ENCODE data around the gene ZFHX3.

ZFHX3 gene

DNA sequence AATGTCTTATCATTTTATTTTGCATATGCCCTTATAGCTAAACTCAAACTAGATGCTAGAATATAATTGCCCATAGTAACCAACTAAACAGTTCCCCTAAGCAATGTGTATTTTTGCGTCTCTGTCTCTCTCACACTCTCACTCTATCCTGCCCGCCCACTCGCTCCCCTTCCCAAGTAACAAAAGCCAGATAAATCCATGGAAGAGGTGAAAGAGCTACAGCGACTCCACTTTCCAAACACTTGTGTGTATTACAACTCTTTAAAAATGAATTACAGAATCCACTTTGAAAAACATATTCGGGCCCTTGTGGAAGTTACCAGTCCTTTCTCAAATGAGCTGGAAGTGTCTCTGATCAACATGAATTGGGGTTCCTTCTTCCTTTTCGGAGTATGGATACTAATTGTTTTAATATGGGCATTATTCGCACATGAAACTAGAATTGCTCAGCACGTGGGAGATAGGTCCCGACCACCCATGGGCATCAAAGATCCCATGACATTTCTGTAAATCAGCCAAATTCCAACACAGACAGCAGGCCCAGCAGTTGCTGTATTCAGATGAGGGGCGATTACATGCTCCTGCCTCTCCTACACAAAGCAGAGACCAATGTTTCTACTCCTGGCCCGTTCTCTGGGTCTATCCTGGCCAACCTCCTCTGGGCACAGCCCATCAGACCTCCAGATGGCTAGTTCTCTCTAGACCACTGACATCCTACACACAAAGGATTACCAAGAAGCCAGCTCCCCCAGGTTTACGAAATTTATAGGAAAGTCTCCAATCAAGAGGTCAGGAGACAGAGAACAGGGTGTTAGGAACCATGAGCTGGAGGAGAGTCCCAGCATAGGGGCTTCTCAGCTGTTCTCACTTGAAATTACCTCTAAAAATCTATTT, 121.5 kb downstream of the ZFHX3 start:
- no peak for ATAC-seq

DNA sequence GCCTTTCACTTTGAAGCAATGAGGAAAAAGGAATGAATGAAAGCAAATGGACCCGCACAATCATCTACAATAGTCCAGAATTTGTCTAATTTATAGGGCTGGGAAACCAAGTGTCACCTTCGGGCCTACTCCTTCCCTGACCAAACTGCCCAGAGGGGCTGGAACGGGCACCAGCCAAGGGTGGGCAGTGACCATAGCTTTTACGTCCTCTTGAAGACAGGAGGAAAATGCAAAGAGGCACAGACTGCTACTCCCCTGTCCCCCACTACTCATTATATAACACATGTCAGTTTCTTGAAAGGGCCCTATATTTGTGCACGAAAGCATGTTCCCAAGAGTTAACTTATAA, 122.3 kb downstream of the ZFHX3 start:
- no peak for ATAC-seq

DNA sequence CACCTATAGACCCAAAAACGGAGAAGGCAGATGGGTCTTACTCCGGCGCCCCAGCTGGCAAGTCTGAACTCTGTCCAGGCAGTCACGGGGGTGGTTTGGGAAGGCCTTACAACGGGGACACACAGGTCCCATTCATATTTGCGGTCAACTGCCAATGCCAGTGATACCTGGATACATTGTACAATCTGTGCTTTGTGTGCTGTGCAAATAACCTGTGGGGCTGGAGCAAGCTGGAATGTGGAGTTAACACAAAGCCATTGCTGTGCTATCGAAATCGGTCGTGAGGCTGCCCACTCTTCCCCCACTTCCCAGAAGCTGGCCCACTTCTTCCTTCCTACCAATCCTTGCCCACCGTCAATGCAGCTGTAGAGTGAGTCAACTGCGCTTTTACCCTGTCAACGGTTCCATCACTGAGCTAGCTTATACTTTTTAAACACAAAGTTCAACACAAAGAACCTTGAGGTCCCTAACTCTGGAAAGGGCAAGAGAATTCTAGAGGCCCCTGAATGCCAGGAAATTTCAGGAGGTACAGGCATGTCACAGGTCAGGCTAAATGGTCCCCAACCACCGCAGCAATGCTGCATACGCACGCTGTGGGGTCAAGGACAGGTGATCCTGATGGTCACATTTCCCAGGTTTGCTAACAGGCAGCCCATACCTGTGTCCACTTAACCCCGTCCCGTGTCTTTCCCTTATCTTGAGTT, 122.8 kb downstream of the ZFHX3 start:
- ATAC-seq = no peak

- no peak for ATAC-seq
Observed at GRCh38 chr16:72924537-72924926, 123.4 kb downstream of the ZFHX3 start.

GRCh38 chr16:72923757-72924156, 124.2 kb downstream of the ZFHX3 start:
- ATAC-seq = no peak

- ATAC-seq = no peak
Observed at GRCh38 chr16:72922714-72923113, 125.2 kb downstream of the ZFHX3 start.

- ATAC-seq = no peak
Observed at GRCh38 chr16:72921620-72922019, 126.3 kb downstream of the ZFHX3 start.

GRCh38 chr16:72921106-72921505, 126.8 kb downstream of the ZFHX3 start:
- no peak for ATAC-seq

DNA sequence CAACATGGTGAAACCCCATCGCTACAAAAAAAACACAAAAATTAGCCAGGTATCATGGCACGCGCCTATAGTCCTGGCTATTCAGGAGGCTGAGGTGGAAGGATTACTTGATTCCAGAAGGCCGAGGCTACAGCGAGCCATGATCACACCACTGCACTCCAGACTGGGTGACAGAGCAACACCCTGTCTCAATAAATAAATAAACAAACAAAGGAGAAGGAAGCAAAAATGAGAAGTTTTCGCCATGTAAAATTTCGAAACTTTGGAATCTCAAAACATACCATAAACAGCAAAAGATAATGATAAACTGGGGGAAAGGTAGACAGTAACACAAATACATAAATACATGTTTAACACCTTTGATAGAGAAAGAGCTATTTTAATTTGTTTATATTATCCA, 130.9 kb downstream of the ZFHX3 start:
- no peak for ATAC-seq

DNA sequence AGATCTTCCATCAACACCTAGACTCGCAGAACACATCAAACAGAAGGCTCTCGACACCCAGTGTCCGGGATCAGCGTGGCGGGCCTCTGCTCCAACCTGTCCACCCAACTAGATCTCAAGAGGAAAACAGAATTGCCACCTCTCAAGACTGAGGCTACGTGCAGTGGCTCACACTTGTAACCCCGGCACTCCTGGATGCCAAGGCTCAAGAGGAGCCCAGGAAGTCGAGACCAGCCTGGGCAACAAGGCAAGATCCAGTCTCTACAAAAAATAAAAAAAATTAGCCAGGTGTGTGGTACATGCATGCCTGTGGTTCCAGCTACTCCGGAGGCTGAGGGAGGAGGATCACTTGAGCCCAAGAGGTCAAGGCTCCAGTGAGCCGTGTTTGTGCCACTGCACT, 132.6 kb downstream of the ZFHX3 start:
- no peak for ATAC-seq

GRCh38 chr16:72913551-72913950, 134.4 kb downstream of the ZFHX3 start:
- ATAC-seq = no peak

DNA sequence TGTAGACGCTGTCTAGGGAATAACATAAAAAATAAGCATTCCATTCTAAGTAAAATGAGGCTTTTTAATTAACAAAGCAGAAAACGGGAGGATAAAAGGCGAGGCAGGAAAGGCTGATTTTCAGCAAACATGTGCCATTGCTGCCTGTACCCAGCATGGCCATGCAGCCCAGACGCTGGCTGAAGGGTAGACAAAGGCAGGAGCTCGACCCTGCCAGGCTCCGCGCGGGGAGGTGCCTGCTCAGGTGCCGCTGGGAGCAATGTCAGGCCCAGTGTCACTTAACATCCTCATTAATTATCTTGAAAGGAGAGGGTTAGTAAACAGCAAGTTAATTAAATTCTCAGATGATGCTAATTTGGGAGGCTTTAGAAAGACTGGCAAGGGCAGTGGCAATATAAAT, 136.0 kb downstream of the ZFHX3 start:
- ATAC-seq = no peak

DNA sequence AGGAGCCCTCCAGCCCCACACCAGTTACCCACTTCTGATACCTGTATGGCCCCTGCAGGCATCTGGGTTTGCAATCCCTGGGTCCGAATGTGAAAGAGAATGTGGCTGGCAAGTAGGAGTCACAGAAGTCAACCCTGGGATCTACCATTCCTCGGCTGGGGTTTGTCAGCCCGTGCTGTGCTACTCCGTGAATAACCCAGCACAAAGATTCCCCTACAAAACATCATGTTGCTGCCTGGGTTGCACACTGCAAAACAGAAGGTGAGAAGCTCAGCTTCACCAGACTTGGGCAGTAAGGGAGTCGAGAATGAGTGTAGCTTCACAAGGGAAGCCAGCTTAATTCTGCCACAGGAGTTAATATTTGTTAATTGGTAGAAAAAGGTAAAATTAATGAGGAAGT, 137.1 kb downstream of the ZFHX3 start:
- ATAC-seq = no peak

- ATAC-seq = no peak
Observed at GRCh38 chr16:72910381-72910780, 137.5 kb downstream of the ZFHX3 start.

DNA sequence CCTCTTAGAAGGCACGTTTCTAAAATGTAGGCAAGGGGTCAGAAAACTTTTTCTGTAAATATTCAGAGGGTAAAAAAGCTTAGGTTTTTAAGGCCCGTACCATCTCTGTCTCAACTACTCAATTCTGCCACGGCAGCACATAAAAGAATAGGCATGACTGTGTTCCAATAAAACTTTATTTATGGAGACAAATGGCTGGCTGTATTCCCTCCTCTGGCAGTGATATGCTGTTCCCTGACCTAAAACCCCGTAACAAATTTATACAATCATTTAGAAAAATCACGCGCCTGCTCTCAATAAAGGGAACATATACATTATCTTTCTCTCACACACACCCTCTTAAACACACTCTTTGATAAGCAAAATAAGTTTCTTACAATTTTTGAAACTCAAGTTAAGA, 138.7 kb downstream of the ZFHX3 start:
- no peak for ATAC-seq

DNA sequence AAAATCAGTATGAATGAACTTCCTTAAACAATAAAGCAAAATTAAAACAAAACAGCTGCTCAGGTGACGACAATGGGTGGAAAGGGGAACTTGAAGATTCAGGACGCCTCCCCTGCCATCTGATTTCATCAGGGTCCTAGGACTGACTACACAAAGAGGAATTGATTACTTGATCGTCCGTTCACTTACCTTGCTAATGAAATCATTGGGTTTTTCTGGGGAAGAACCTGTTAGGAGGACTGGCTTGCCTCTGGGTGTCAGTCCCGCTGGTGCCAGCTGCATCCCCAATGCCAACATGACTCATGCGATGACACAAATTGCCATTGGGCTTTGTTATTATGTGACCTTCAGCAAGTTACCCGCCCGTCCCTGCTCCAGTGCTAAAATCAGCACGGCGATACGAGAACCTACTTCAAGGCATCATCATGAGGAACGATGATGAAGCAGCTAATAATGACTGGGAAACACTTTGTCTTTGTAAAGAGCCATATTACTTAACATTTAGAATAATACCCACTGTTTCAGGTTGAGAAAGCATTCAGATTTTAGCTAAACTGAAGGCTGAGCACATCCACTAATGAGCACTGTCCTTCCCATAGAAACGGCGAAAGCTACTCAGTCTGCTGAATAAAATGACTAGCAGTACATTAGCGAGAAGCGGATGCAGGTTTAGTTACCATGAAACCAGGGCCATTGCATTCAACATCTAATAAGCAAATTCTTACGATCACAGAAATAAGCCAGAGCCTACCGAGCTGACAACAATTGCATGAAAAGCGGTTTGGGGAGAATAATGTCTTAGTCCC, 139.4 kb downstream of the ZFHX3 start:
- no peak for ATAC-seq

GRCh38 chr16:72905581-72905980, 142.3 kb downstream of the ZFHX3 start:
- no peak for ATAC-seq

DNA sequence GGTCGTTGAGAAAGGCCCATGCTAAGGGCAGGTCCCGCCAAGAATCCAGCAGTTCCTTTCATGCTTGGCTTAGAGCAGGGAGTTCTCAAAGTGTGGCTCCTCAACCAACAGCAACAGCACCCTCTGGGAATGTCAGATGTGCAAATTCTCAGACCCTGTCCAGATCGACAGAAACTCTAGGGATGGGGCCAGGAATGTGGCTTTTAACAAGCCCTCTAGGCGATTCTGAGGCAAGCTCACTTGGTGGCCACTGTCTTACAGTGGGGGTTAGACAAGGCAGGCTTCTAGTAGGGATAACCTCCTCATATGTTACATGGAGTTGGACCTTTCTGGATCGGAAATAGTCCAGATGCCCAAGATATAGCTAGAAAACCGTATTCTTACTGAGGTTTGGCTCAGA, 144.8 kb downstream of the ZFHX3 start:
- ATAC-seq = no peak

- no peak for ATAC-seq
Observed at GRCh38 chr16:72902206-72902605, 145.7 kb downstream of the ZFHX3 start.

GRCh38 chr16:72901000-72901627, 146.8 kb downstream of the ZFHX3 start:
- ATAC-seq = no peak

DNA sequence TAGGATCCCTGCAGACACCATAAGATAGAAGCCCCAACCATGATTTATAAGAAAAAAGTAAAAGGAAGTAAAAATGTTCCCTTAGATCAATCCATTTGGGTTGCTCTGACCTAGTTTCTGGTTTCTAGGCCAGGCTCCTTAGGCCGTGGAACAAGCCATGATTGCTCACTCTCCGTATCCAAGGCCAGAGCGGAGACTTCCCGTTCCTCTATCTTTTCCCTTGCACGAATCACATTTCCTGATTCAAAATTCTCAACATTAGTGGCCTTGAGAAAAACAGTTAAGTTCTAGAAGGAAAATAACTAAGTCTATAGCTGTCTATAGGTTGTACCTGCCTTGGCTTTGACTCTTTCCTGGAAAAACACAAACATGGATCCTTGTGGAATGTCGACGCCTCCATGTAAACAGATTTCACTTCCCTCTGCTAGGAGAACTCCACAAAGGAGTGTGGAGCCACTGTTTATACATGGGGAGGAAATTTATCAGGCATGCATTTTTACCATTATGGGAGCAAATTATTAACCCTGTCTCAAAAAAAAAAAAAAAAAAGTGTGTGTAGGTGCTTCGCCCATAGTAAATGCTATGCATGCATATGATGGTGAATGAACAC, 149.6 kb downstream of the ZFHX3 start:
- no peak for ATAC-seq

DNA sequence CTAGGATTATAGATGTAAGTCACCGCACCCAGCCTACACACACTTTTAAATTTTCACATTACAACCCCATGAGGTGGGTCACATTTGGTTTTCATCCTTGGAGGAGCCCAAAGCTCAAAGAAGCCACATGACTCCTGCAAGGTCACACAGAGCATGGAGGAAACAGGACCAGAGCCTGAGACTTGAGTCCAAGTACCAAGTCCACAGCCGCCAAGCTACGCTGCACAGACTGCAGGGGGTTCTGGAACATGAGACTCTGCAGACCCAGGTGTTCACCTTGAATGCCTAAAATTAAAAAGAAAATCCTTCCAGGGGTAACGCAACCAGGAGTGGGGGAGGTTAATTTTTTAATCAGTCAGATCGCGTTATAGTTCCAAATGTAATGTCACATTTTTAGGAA, 150.2 kb downstream of the ZFHX3 start:
- no peak for ATAC-seq

Measured in activated CD4-positive, CD25-positive, alpha-beta regulatory T cell treated with anti-CD3 and anti-CD28 coated beads, Interleukin-2, amount 50 U/mL, for 24 hours (primary cell).